Naive thymus-derived CD8-positive, alpha-beta T cell (primary cell): ENCODE results near the gene HTATSF1. TPM values are rescaled to one million over a fixed set of nuclear protein-coding genes. Genes with fewer than 3 reads are reported as not detected.

ENCODE experiments used
- ATAC-seq, 2 donors: fragments of 150-1000 bp; cut with Tn5 transposase in 1 of 2; sonication (Bioruptor Pico), chemical (Tn5 transposase) in 1 of 2; 1 replicate in 1 of 2; 2 replicates in 1 of 2; pipeline ENCODE4 v1.10.0; 2021; ENCODE audit warnings: mild to moderate bottlenecking in 2 of 2, moderate library complexity in 2 of 2
- POLR2A ChIA-PET: fragments of 350-600 bp; sonication (Branson Sonifier 250); formaldehyde crosslinking; loops from one replicate; lab custom pipeline; 2021; ENCODE audit warnings: antibody characterized with exemption; lab: Charles Lee
- DNase-seq, 10 donors: peaks; one replicate each; pipeline versions ENCODE4 v3.0.0 to v3.0.0-alpha.2; 2020 to 2022
- H3K27ac Mint-ChIP-seq, 10 donors: one replicate each; pipeline ENCODE4 v1.8.0; 2020 to 2022; ENCODE audit warnings: mild to moderate bottlenecking in 10 of 10, mixed read lengths in 10 of 10, moderate library complexity in 4 of 10, inconsistent platforms in 1 of 10
- H3K27me3 Mint-ChIP-seq, 5 donors: one replicate each; pipeline ENCODE4 v1.8.0; 2021 to 2022; ENCODE audit warnings: mixed read lengths in 5 of 5
- H3K36me3 Mint-ChIP-seq, 3 donors: one replicate each; pipeline ENCODE4 v1.8.0; 2020 to 2022; ENCODE audit warnings: mixed read lengths in 3 of 3, mild to moderate bottlenecking in 2 of 3, inconsistent platforms in 1 of 3
- H3K4me1 Mint-ChIP-seq, 4 donors: one replicate each; pipeline ENCODE4 v1.8.0; 2021 to 2022; ENCODE audit warnings: mixed read lengths in 4 of 4
- H3K4me3 Mint-ChIP-seq, 10 donors: one replicate each; pipeline ENCODE4 v1.8.0; 2020 to 2022; ENCODE audit warnings: mild to moderate bottlenecking in 10 of 10, mixed read lengths in 10 of 10, moderate library complexity in 6 of 10, inconsistent platforms in 1 of 10
- H3K9me3 Mint-ChIP-seq, 9 donors: one replicate each; pipeline ENCODE4 v1.8.0; 2020 to 2022; ENCODE audit warnings: mixed read lengths in 9 of 9, mild to moderate bottlenecking in 3 of 9, inconsistent platforms in 1 of 9, moderate library complexity in 1 of 9
- polyA plus RNA-seq, 3 donors: library from polyadenylated mRNA; unstranded; fragments of 300-500 nt; fragmentation: Illumina TruSeq; gene quantifications; one replicate each; pipeline ENCODE4 v1.2.3, GENCODE V29; 2021
- total RNA-seq, 8 experiments: library from RNA in 2 of 8; stranded (reverse) in 2 of 8; gene quantifications; one replicate each; pipeline ENCODE4 v1.2.3 and lab custom pipeline; 2021 to 2026

Gene HTATSF1
- total and polyA plus RNA-seq, 5 experiments from 2014 or later: 29.8 to 67.9 (median 40.0) TPM

DNA sequence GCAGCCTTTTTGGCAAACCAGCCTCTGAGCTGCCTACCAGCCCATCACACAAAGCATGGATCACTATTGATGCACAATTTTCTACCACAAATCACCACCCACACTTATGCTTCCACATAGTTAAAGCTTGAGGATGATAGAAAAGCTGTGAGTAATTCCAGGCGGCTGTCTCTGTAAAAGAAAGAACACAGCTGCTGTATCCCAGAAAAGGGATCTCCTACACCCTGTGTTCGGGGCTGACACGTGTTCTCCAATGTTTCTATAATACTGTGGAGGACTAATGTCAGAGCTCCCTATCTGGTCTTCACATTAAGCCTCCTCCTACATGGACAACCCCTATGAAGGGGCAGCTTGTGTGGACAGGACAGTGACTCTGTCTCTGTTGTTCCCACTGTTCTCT, 22.2 kb upstream of the HTATSF1 start:
- no peak overlapping the region for H3K27ac Mint-ChIP-seq
- ATAC-seq: no peak
- no peak overlapping the region for H3K4me3 Mint-ChIP-seq
- no peaks in the 10 kb centered on the region for H3K36me3 Mint-ChIP-seq
- H3K27me3 Mint-ChIP-seq: no peaks in the 10 kb centered on the region
- POLR2A ChIA-PET: no interaction called here
- peaks cover 0 to 1% (median 0%) of the 10 kb centered on the region in 4 donors for H3K4me1 Mint-ChIP-seq
- peaks cover 0 to 8% (median 0%) of the 10 kb centered on the region in 9 donors for H3K9me3 Mint-ChIP-seq
- DNase-seq: no peak

DNA sequence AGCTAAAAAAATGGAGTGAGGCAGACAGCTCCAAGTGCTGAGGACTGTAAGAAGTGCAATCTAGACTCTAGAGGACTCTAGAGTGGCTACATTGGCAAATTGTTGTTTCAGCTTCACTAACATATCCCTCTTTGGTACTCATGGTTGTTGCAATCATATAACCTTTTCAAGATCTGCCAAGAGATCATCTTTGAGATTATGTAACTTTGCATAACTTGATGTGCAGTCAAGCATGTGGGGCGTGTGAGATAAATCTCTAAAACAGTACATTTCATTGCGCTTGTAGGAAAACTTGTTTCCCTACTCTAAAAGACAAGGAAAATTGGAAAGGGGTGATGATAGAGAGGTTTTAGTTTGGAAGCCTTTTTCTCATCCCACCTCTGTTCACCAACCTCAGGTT, 20.9 kb upstream of the HTATSF1 start:
- ATAC-seq: no peak
- DNase-seq: no peak
- H3K36me3 Mint-ChIP-seq: no peaks in the 10 kb centered on the region
- H3K27ac Mint-ChIP-seq: no peak overlapping the region
- H3K4me3 Mint-ChIP-seq: no peak overlapping the region
- H3K9me3 Mint-ChIP-seq: peaks cover 0 to 8% (median 0%) of the 10 kb centered on the region in 9 donors
- peaks cover 0 to 1% (median 0%) of the 10 kb centered on the region in 4 donors for H3K4me1 Mint-ChIP-seq
- peaks cover 0 to 4% (median 0%) of the 10 kb centered on the region in 5 donors for H3K27me3 Mint-ChIP-seq
- POLR2A ChIA-PET: no interaction called here

DNA sequence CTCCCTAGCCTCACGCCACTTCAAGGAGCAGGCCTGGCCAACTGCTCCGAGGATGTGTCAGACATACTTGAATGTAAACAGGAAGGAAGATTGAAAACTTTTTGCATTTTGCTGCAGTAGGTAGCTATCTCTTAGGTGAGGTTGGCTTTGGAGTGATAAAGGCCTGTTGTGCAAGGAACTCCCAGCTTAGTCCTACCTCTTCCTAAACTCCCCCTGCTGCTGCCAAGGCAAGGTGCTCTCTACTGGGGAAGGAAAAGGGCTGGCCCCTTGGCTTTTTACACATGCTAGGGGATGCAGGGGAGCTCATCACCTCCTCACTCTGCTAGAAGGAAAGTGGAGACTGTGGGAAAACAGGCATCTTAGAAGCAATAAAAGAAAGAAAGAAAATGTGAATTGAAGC, 20.4 kb upstream of the HTATSF1 start:
- POLR2A ChIA-PET: no interaction called here
- DNase-seq (no peak), ATAC-seq (no peak)
- peak overlapping the region in 1 of 10 donors; percentile 34 for H3K27ac Mint-ChIP-seq
- peaks cover 0 to 4% (median 0%) of the 10 kb centered on the region in 5 donors for H3K27me3 Mint-ChIP-seq
- no peak overlapping the region for H3K4me3 Mint-ChIP-seq
- H3K4me1 Mint-ChIP-seq: peaks cover 0 to 1% (median 0%) of the 10 kb centered on the region in 4 donors
- no peaks in the 10 kb centered on the region for H3K36me3 Mint-ChIP-seq
- H3K9me3 Mint-ChIP-seq: peaks cover 0 to 4% (median 0%) of the 10 kb centered on the region in 9 donors

DNA sequence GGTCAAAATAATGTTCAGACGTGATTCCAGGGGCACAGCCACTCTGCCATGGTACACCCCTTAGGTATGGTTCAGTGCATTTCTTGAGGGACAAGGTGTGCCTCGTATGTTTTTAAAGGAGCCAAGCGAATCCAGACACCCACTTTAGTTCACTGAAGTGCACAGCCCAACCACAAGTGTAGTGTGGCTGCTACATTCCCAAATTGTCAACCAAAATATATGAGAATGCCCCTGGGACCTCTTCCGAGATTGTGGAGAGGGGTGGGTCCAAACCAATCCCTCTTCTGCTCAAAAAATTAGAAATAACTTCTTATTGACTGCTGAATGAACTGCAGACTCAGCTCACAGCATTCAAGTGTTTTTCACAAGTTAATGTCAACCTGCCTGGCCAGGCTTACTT, 17.0 kb upstream of the HTATSF1 start:
- peaks cover 0 to 4% (median 1%) of the 10 kb centered on the region in 5 donors for H3K27me3 Mint-ChIP-seq
- POLR2A ChIA-PET: no interaction called here
- H3K36me3 Mint-ChIP-seq: no peaks in the 10 kb centered on the region
- ATAC-seq (no peak), DNase-seq (no peak)
- H3K27ac Mint-ChIP-seq: no peak overlapping the region
- H3K9me3 Mint-ChIP-seq: no peaks in the 10 kb centered on the region
- H3K4me1 Mint-ChIP-seq: peaks cover 0 to 1% (median 0%) of the 10 kb centered on the region in 4 donors
- H3K4me3 Mint-ChIP-seq: no peak overlapping the region

DNA sequence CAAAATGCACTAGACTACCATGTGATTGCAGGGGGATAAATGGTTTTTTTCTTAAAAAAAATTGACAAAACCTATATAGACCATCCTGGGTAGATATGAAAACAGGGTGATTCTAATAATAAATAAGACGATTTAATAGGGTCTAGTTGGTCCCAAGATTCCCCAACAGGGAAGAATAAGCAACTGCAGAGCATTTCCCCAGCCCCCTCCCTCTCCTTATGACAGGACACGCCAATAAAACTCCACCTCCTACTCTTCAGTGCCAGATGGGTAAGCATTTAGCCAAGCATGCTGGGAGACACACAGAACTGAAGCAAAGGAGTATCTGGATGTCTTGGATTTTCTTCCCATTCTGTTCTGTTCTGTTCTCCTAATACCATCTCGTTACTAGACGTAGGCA, 9.7 kb upstream of the HTATSF1 start, which contains the start of gene BRS3:
BRS3 (plus strand) TSS at position 301 of the 400 bp plus-strand sequence. CDS start 168 bp downstream, outside the sequence.
- Mint-ChIP-seq H3K4me3 (no peak within 1 kb of the TSS), H3K4me1 (peaks cover 0 to 3% (median 0%) of the 10 kb centered on the region in 4 donors), H3K27ac (no peak within 1 kb of the TSS), H3K9me3 (no peaks in the 10 kb centered on the region), H3K36me3 (no peaks in the 10 kb centered on the region), H3K27me3 (peaks cover 11 to 35% (median 19%) of the 10 kb centered on the region in 5 donors)
- ATAC-seq: no peak
- POLR2A ChIA-PET: no interaction called here
- DNase-seq: no peak

DNA sequence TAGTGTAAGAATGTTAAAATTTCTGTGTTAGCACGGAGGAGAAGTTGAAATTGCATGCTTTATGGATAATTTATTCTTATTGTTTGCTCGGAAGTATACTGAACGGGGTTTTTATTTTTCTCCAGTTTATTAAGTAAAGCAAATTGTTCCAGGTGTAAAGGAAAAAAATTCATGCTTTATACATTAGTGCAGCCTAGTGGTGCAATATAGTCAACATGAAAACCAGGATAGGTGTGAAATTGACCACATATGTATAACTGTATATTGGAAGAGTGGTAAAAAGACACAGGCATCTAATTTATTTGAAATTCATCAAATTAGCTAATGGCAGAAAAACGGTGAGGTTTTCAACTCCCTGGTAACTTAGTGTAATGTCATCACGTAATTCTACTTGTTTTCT, 8.7 kb upstream of the HTATSF1 start:
- H3K4me3 Mint-ChIP-seq: no peak overlapping the region
- POLR2A ChIA-PET: no interaction called here
- DNase-seq: no peak
- H3K27me3 Mint-ChIP-seq: peaks cover 11 to 34% (median 17%) of the 10 kb centered on the region in 5 donors
- peaks cover 0 to 3% (median 0%) of the 10 kb centered on the region in 4 donors for H3K4me1 Mint-ChIP-seq
- H3K36me3 Mint-ChIP-seq: no peaks in the 10 kb centered on the region
- no peaks in the 10 kb centered on the region for H3K9me3 Mint-ChIP-seq
- no peak for ATAC-seq
- H3K27ac Mint-ChIP-seq: no peak overlapping the region

DNA sequence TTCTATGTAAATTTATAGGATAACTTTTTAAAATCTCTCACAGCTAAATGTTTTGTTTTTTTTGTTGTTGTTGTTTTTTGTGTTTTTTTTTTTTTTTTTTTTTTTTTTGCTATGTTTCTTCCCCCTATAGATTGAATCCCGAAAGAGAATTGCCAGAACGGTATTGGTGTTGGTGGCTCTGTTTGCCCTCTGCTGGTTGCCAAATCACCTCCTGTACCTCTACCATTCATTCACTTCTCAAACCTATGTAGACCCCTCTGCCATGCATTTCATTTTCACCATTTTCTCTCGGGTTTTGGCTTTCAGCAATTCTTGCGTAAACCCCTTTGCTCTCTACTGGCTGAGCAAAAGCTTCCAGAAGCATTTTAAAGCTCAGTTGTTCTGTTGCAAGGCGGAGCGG, 5.6 kb upstream of the HTATSF1 start:
- Mint-ChIP-seq H3K4me3 (no peak overlapping the region), H3K4me1 (peaks cover 0 to 3% (median 1%) of the 10 kb centered on the region in 4 donors), H3K36me3 (no peaks in the 10 kb centered on the region), H3K27ac (no peak overlapping the region), H3K9me3 (no peaks in the 10 kb centered on the region), H3K27me3 (peaks cover 7 to 24% (median 12%) of the 10 kb centered on the region in 5 donors)
- DNase-seq (no peak), ATAC-seq (no peak)
- POLR2A ChIA-PET: interaction anchor here (0.7 kb wide), 1 partner anchor 43 kb away, joined by 3 read pairs; no protein-coding TSS in a partner anchor

DNA sequence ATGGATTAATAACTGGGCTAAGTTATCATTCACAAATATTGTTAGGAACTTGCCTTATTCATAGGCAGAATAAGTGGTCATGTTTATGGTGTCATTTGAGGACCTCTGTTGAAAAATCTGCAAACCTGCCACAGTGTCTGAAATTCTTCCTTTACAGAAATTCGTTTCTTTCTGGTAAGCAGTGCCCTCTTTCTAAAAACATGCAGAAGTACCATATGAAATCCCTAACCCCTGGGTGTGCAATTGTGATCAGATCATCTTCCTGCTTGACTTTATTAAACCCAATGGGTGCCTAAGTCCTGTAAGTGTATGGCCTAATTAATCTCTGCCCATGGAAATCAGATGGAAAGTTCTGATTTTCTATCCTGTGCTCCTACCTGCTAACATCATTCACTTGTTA, 4.4 kb upstream of the HTATSF1 start:
- no peak overlapping the region for H3K27ac Mint-ChIP-seq
- POLR2A ChIA-PET: no interaction called here
- ATAC-seq (no peak), DNase-seq (no peak)
- peaks cover 7 to 22% (median 10%) of the 10 kb centered on the region in 5 donors for H3K27me3 Mint-ChIP-seq
- H3K9me3 Mint-ChIP-seq: no peaks in the 10 kb centered on the region
- H3K4me1 Mint-ChIP-seq: peaks cover 0 to 5% (median 1%) of the 10 kb centered on the region in 4 donors
- H3K4me3 Mint-ChIP-seq: no peak overlapping the region
- no peaks in the 10 kb centered on the region for H3K36me3 Mint-ChIP-seq

DNA sequence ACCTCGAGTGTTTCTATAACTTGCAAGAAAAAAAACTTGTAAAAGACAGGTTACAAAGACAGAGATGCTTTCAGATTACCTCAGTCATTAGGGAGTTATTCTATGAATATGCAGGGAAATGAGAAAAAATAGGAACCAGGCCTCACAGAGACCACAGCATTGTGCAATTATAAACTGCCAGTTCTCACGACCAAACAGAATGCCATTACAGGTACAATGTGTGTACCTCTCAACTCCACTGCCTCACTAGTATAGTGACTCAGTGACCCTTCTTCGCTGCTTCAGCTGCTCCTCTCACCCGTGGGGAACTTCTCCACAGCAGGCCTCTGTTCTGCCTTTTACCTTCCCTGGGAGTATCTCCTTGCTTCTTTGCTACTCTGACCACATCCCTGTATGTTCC, 2.3 kb upstream of the HTATSF1 start:
- DNase-seq: no peak
- Mint-ChIP-seq H3K4me1 (peaks cover 4 to 20% (median 14%) of the 10 kb centered on the region in 4 donors), H3K4me3 (peak overlapping the region in 1 of 10 donors; percentile 18), H3K9me3 (no peaks in the 10 kb centered on the region), H3K36me3 (peaks cover 0 to 8% (median 0%) of the 10 kb centered on the region in 3 donors), H3K27ac (peak overlapping the region in 7 of 10 donors; percentile 21 to 99 (median 73)), H3K27me3 (peaks cover 4 to 7% (median 6%) of the 10 kb centered on the region in 5 donors)
- no peak for ATAC-seq
- POLR2A ChIA-PET: no interaction called here

DNA sequence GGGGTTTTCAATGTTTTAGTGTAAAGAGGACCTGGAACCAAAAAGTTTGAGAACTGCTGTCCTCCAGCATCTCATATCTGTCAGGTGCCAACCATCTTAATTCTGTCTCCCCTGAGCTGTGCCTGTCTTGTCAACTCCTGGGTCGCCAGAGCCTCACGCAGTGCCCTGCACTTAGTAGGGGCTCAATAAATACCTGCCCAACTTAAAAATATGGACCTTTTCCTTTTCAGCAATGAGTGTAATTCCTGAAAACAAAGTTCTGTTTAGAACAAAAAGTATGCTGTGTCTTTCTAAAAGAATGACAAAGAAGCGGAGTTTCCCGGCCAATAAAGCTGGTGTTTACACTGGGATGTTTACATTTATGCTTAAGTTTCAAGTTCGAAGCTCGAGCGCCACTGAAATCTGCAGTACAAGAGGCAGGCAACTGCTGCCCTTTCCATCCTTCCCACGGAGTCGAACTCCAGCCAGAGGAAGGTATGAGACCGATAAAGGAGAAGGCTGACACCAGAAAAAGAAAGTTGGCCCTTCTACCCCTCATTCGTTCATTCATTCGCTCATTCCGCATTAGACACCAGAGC, 1.1 kb upstream of the HTATSF1 start:
- POLR2A ChIA-PET: interaction anchor here (0.7 to 1.5 kb wide), 9 partner anchors 27 to 383 kb away, joined by 3 to 8 read pairs (median 4); no protein-coding TSS in a partner anchor
- H3K36me3 Mint-ChIP-seq: peaks cover 0 to 18% (median 0%) of the 10 kb centered on the region in 3 donors
- DNase-seq (no peak), ATAC-seq (no peak)
- H3K4me3 Mint-ChIP-seq: peak overlapping the region; percentile 85 to 96 (median 91)
- H3K27ac Mint-ChIP-seq: peak overlapping the region; percentile 91 to 99 (median 98)
- H3K4me1 Mint-ChIP-seq: peaks cover 4 to 20% (median 14%) of the 10 kb centered on the region in 4 donors
- H3K27me3 Mint-ChIP-seq: no peaks in the 10 kb centered on the region
- no peaks in the 10 kb centered on the region for H3K9me3 Mint-ChIP-seq

DNA sequence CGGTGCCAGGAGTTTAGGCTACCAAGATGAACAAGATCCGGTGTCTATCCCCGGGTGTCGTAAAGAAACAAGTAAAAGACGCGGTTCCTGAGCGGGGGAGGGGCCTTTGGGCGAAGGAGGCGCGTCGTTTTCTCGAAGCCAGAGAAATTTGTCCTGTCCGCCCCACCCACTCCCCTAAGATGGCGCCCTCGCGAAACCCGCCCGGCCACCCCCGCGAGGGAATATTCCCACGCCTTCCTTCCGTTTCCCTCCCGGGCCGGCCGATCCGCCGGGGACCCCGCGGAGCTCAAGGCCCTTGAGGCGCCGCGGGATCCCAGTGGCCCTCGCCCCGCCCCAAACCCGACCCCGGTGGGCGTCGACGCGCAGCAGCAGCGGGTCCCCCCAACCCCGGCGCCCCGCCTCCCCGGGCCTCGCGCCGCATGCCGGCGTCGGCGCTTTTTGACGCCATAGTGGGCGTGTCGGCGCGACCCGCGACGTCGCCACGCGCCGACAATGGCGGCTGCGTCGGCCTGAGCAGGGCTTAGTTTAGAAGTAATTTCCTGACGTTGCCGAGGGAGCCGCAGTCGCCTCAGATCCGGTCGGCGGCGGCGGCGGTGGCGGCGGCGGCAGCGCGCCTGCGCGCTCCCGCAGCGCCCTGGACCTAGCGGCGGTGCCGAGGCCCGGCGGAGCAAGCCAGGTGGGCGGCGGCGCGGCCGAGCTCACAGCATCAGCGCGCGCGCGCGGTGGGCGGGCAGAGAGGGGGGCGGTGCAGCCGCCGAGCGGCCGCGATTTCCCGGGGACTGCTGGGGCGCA, 432 bp upstream of the HTATSF1 start:
- POLR2A ChIA-PET: interaction anchor here (0.6 to 1.5 kb wide), 17 partner anchors 13 to 699 kb away, joined by 3 to 8 read pairs (median 3); partner anchors contain the start of genes RBMX and SLC9A6
- Mint-ChIP-seq H3K27me3 (no peaks in the 10 kb centered on the region), H3K27ac (peak overlapping the region; percentile 91 to 99 (median 98)), H3K36me3 (peaks cover 0 to 23% (median 0%) of the 10 kb centered on the region in 3 donors), H3K4me1 (peaks cover 4 to 20% (median 14%) of the 10 kb centered on the region in 4 donors), H3K4me3 (peak overlapping the region; percentile 85 to 96 (median 91)), H3K9me3 (no peaks in the 10 kb centered on the region)
- peak; percentile 80 to 81 for ATAC-seq
- peak; percentile 72 to 94 (median 86) for DNase-seq

DNA sequence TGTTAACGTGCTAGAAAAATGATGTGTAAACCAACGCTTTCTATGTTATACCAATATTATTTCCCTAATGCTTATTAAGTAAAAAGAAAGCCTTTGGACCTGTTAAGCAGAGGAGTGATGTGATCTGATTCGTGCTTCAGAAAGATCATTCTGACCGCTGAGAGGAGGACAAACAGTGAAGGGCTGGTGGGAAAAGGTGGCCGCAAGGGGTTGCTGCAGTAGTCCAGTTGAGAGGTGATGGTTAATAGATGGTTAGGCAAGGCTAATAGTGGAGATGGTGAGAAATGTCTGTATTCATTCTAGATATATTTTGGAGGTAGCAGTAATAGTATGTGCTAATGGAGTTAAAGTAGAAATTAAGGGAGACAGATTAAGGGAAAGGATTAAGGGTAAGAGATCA, 21.7 kb downstream of the HTATSF1 start:
- no peaks in the 10 kb centered on the region for H3K36me3 Mint-ChIP-seq

More for the DNA sequence above, 21.7 kb downstream of the HTATSF1 start:
- Mint-ChIP-seq H3K27me3 (no peaks in the 10 kb centered on the region), H3K4me1 (peaks cover 0 to 10% (median 4%) of the 10 kb centered on the region in 4 donors), H3K9me3 (no peaks in the 10 kb centered on the region), H3K4me3 (no peak overlapping the region), H3K27ac (no peak overlapping the region)
- POLR2A ChIA-PET: no interaction called here
- no peak for DNase-seq
- ATAC-seq: no peak
